Ovary (tissue), 3 donors: ENCODE results near the gene ROBO3.

Experiments used
- EP300 ChIP-seq: sonication (generic); formaldehyde crosslinking; IDR thresholded peaks from one replicate; pipeline ENCODE4 v1.6.1; 2017; ENCODE audit warnings: antibody characterized with exemption
- POLR2A ChIP-seq: fragments of 450-650 bp; IDR thresholded peaks from one replicate; pipeline ENCODE4 v1.6.1; 2017; ENCODE audit warnings: antibody characterized with exemption, mild to moderate bottlenecking, moderate library complexity
- TF ChIP-seq, protein P1 (sequence below), 3 donors: fragments of 450-650 bp in 2 of 3; fragments of 200-600 bp in 1 of 3; IDR thresholded peaks; one replicate each; pipeline versions ENCODE4 v1.5.1 to v1.8.0; 2016 to 2022; ENCODE audit warnings: antibody characterized with exemption in 3 of 3, mild to moderate bottlenecking in 1 of 3
- donor health status: DM: no; HTN: no; CAD: no.

DNA sequence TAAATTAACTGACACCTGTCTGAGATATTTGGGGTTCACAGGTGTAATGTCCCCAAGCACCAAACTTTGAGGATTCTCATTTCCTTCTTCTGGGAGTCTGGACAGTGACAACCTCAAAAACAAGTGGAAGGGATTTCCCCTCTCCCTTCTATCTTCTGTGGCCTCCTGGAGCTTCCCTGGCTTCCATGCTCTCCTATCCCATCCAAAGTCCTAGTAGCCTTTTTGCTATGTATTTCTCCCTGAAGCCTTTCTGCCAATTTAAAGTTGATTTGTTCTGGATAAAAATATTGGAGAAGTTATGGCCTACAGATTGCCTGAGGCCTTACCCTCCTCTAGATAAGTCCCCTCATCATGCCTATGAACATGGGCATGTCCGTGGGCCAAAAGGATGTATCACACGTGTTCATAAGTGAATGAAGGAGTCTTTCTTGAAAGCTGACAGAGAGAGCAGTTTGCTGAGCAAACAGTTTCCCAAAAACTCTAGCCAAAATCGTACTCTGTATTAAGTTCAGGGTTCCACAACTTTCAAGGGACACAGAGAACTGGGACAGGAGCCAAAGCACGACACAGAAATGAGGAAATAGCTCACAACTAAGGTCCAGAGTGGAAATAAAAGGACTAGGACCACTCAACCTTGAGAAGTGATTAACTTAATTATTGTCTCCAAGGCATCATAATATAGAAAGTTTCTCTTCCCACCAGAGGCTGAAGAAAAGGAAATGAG lies 63.9 kb downstream of the ROBO3 start:
- TF ChIP-seq, protein P1, sequence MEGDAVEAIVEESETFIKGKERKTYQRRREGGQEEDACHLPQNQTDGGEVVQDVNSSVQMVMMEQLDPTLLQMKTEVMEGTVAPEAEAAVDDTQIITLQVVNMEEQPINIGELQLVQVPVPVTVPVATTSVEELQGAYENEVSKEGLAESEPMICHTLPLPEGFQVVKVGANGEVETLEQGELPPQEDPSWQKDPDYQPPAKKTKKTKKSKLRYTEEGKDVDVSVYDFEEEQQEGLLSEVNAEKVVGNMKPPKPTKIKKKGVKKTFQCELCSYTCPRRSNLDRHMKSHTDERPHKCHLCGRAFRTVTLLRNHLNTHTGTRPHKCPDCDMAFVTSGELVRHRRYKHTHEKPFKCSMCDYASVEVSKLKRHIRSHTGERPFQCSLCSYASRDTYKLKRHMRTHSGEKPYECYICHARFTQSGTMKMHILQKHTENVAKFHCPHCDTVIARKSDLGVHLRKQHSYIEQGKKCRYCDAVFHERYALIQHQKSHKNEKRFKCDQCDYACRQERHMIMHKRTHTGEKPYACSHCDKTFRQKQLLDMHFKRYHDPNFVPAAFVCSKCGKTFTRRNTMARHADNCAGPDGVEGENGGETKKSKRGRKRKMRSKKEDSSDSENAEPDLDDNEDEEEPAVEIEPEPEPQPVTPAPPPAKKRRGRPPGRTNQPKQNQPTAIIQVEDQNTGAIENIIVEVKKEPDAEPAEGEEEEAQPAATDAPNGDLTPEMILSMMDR (IDR thresholded peaks at IDR 0.05) = no peak
- TF ChIP-seq POLR2A (no peak), EP300 (no peak)
